Stimulated activated CD4-positive, alpha-beta T cell treated with anti-CD3 and anti-CD28 coated beads, Interleukin-1b, Interleukin-23, amount 100 ng/mL, for 48 hours (primary cell): ENCODE results near the gene WNK1.

ENCODE experiments used
- DNase-seq: peaks from one replicate; pipeline ENCODE4 v3.0.0-alpha.2; 2020

WNK1 gene

GRCh38 chr12:867905-868304 lies 115.5 kb downstream of the WNK1 start:
- DNase-seq, result no peak

- no peak for DNase-seq
Measured at GRCh38 chr12:868722-869121, 116.3 kb downstream of the WNK1 start.

GRCh38 chr12:870378-870777 lies 118.0 kb downstream of the WNK1 start:
- DNase-seq, result no peak

DNA sequence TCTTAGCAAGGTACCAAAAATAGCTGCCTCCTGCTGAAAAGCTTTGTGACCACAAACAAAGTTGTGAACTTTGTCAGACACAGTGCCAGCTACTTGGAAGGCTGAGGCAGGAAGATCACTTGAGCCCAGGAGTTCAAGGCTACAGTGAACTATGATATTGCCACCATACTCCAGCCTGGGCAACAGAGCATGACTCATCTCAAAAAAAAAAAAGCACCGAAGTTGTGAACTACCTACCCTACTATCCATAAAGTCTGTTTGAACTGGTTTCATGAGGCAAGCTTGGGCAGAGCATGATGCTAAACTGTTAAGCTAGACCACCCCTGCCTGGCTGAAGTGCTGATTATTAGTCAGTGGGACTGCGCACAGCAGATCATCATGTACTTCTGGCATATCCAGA lies 121.6 kb downstream of the WNK1 start:
- no peak for DNase-seq

DNA sequence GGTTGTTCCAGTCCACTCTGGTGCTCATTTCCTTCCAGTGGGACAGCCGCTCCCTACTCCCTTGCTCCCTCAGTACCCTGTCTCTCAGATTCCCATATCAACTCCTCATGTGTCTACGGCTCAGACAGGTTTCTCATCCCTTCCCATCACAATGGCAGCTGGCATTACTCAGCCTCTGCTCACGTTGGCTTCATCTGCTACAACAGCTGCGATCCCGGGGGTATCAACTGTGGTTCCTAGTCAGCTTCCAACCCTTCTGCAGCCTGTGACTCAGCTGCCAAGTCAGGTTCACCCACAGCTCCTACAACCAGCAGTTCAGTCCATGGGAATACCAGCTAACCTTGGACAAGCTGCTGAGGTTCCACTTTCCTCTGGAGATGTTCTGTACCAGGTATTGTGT lies 127.3 kb downstream of the WNK1 start:
- DNase-seq, result no peak

GRCh38 chr12:880656-881055 lies 128.3 kb downstream of the WNK1 start:
- no peak for DNase-seq

DNA sequence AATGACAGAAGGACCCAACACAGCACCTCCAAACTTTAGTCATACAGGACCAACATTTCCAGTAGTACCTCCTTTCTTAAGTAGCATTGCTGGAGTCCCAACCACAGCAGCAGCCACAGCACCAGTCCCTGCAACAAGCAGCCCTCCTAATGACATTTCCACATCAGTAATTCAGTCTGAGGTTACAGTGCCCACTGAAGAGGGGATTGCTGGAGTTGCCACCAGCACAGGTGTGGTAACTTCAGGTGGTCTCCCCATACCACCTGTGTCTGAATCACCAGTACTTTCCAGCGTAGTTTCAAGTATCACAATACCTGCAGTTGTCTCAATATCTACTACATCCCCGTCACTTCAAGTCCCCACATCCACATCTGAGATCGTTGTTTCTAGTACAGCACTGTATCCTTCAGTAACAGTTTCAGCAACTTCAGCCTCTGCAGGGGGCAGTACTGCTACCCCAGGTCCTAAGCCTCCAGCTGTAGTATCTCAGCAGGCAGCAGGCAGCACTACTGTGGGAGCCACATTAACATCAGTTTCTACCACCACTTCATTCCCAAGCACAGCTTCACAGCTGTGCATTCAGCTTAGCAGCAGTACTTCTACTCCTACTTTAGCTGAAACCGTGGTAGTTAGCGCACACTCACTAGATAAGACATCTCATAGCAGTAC lies 132.5 kb downstream of the WNK1 start:
- no peak for DNase-seq

DNA sequence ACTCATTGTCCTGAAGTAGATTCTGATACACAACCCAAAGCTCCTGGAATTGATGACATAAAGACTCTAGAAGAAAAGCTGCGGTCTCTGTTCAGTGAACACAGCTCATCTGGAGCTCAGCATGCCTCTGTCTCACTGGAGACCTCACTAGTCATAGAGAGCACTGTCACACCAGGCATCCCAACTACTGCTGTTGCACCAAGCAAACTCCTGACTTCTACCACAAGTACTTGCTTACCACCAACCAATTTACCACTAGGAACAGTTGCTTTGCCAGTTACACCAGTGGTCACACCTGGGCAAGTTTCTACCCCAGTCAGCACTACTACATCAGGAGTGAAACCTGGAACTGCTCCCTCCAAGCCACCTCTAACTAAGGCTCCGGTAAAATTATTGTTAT lies 133.3 kb downstream of the WNK1 start:
- no peak for DNase-seq

- DNase-seq, result no peak
Measured at GRCh38 chr12:886206-886605, 133.8 kb downstream of the WNK1 start.

- no peak for DNase-seq
Measured at GRCh38 chr12:894226-894625, 141.8 kb downstream of the WNK1 start.

GRCh38 chr12:896031-896430 lies 143.7 kb downstream of the WNK1 start:
- no peak for DNase-seq

GRCh38 chr12:897386-897785 lies 145.0 kb downstream of the WNK1 start:
- no peak for DNase-seq

GRCh38 chr12:902581-902980 lies 150.2 kb downstream of the WNK1 start:
- DNase-seq, result no peak

GRCh38 chr12:903055-903454 lies 150.7 kb downstream of the WNK1 start:
- no peak for DNase-seq

DNA sequence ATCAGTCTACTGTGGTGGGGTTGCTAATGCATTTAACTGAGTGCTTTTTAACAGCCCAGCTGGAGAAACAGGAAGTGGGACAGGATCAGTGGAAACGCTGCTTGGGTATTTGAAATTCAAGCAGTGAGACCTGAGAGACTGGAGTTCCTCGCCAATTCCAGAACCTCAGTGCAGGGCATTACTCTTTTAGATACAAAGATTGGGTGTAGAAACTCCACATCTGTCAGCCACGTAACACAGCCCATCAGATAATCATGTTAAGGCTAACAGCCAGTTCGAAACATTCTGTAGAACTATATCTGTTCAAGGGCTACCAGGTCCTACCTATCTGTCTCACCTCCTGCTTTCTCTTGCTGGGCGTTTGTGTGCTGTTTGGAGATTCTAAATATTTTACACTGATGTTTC lies 151.6 kb downstream of the WNK1 start:
- DNase-seq, result no peak

- DNase-seq, result no peak
Measured at GRCh38 chr12:905261-906031, 153.1 kb downstream of the WNK1 start.

DNA sequence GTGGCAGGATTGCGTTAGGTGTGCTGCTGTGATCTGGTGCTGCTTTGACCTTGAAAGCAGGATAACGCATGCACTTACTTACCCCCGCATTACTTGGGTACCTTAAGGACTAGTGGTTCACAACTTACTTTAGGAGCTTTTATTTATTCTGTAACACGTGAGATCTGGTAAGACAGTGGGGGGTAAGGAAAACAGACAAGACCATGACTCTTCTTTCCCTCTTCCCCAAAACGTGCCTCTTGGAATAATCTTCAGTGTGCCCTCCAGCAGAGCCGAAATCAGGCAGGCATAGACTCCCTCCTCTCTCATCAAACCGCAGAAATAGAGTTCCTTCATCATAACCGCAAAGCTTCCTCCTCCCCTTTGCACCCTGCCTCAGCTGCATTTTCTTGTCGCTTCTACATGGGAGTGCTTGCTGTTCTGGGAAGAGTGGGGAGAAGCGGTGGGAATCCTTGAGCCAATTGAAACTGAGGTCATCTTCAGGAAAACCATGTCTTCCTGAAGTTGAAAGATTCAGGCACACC lies 153.7 kb downstream of the WNK1 start:
- DNase-seq, result no peak

DNA sequence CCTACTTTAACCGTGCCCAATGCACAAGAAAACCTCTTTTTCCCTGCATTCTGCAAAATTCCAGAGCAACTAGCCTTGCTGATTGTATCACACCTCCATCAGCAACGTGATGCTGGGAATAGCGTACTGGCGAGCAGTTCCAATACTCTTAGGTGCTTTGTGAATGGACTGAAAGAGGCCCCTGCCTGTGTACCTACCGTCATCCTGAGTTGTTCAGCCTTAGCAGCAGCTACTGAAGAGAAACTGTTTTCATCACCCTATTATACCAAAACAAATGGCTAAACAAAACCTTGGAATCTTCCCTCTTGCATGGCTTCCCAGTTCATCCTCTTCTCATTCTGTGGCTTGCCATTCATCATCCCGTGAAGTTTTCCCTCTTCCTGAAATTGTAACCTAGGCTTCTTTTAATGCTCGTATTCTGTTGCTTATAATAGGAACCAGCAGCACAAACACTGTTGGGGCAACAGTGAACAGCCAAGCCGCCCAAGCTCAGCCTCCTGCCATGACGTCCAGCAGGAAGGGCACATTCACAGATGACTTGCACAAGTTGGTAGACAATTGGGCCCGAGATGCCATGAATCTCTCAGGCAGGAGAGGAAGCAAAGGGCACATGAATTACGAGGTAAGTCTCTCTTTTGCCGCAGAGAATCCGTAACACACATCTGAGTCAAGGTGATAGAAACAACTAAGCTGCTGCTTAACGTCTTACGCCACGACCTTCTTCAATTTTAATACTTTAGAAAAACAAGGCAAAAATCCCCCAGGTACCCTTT lies 155.2 kb downstream of the WNK1 start:
- DNase-seq, result no peak

DNA sequence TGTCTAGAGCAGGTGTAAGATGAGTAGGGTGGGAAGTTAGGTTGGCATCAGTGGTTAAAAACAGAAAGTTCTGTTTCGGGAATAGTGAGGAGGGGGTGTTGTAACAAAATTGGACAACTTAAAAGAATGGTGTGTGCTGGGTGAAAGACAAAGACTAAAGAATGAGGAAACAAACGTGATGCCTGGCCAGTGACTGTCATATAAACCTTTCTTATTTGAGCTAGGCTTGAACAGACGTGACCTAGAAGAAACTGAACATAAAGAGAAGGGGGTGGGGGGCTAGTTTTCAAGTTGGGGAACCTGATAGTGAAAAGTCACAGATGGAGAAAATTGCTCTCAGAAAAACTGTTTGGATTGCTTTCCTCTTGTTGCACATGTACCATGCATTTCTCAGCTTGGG lies 157.5 kb downstream of the WNK1 start:
- DNase-seq, result no peak

- no peak for DNase-seq
Measured at GRCh38 chr12:910416-910815, 158.0 kb downstream of the WNK1 start.

GRCh38 chr12:911191-911826 lies 158.9 kb downstream of the WNK1 start:
- no peak for DNase-seq

GRCh38 chr12:912466-913235 lies 160.3 kb downstream of the WNK1 start:
- DNase-seq, result no peak
